T-helper 1 cell treated with Interleukin-12 subunit alpha and Interleukin-12 subunit beta and Interleukin-4 antibody, amounts not matched to agents 30 ng/mL and 1 ng/mL, for 36 hours (primary cell): ENCODE measurements around the gene JAG1. TPM values are rescaled to one million over a fixed set of nuclear protein-coding genes. Genes with fewer than 3 reads are reported as not detected.

Experiments used
- intact Hi-C: fragments of 100-400 bp; cut with micrococcal nuclease; formaldehyde crosslinking; loops from one replicate; pipeline ENCODE4 v1.15.1; 2024
- total RNA-seq: library from RNA; stranded (reverse); gene quantifications from 2 replicates; pipeline ENCODE4 v1.2.3, GENCODE V29; 2022

The JAG1 gene
- total RNA-seq, 1 donor from 2014 or later, result 0.88 TPM

GRCh38 chr20:10699941-10700340 is 26.1 kb upstream of the JAG1 start:
- intact Hi-C loops, result no loop called here

- intact Hi-C loops, result no loop called here
Measured at GRCh38 chr20:10699489-10699888, 25.7 kb upstream of the JAG1 start.

GRCh38 chr20:10696650-10697049 is 22.9 kb upstream of the JAG1 start:
- intact Hi-C loops, result no loop called here

GRCh38 chr20:10689385-10689784 is 15.6 kb upstream of the JAG1 start:
- intact Hi-C loops, result no loop called here

GRCh38 chr20:10687895-10688294 is 14.1 kb upstream of the JAG1 start:
- intact Hi-C loops, result no loop called here

GRCh38 chr20:10686356-10687133 is 12.7 kb upstream of the JAG1 start:
- intact Hi-C loops, result no loop called here

GRCh38 chr20:10683537-10683936 is 9.7 kb upstream of the JAG1 start:
- intact Hi-C loops, result no loop called here

- intact Hi-C loops, result no loop called here
Measured at GRCh38 chr20:10682939-10683338, 9.1 kb upstream of the JAG1 start.

GRCh38 chr20:10681494-10681893 is 7.7 kb upstream of the JAG1 start:
- intact Hi-C loops, result no loop called here

- intact Hi-C loops, result no loop called here
Measured at GRCh38 chr20:10680571-10680970, 6.8 kb upstream of the JAG1 start.

GRCh38 chr20:10679269-10679668 is 5.5 kb upstream of the JAG1 start:
- intact Hi-C loops, result no loop called here

GRCh38 chr20:10676518-10676917 is 2.7 kb upstream of the JAG1 start:
- intact Hi-C loops, result no loop called here

GRCh38 chr20:10675450-10675848 is 1.6 kb upstream of the JAG1 start:
- intact Hi-C loops, result no loop called here

GRCh38 chr20:10674684-10675449 is 1.1 kb upstream of the JAG1 start:
- intact Hi-C loops, result loop anchor here (1.0 to 5.0 kb wide), 3 partner anchors 240 to 1217 kb away; partner anchors contain the start of gene SLX4IP

GRCh38 chr20:10673176-10673841 is 490 bp downstream of the JAG1 start:
- intact Hi-C loops, result loop anchor here (2.0 to 5.0 kb wide), 4 partner anchors 163 to 1219 kb away; partner anchors contain the start of gene ANKEF1

- intact Hi-C loops, result loop anchor here (1.0 to 5.0 kb wide), 5 partner anchors 114 to 1220 kb away; partner anchors contain the start of gene ANKEF1
Measured at GRCh38 chr20:10672624-10673127, 1.1 kb downstream of the JAG1 start.

- intact Hi-C loops, result loop anchor here (1.0 to 5.0 kb wide), 5 partner anchors 114 to 1220 kb away; partner anchors contain the start of gene ANKEF1
Measured at GRCh38 chr20:10671919-10672623, 1.7 kb downstream of the JAG1 start.

GRCh38 chr20:10671221-10671918 is 2.4 kb downstream of the JAG1 start:
- intact Hi-C loops, result loop anchor here (5.0 kb wide), 2 partner anchors 694 to 1221 kb away; no protein-coding TSS in a partner anchor

- intact Hi-C loops, result loop anchor here (5.0 kb wide), 2 partner anchors 693 to 1222 kb away; no protein-coding TSS in a partner anchor
Measured at GRCh38 chr20:10670501-10671220, 3.1 kb downstream of the JAG1 start.
